Fibroblast of mammary gland (primary cell): ENCODE measurements around the gene GTPBP10.
A peak's percentile ranks its signal among the peaks of the same experiment; 100 is the strongest.

Source experiments
- DNase-seq: peaks from one replicate; pipeline ENCODE4 v3.0.0-alpha.2; 2010; ENCODE audit warnings: low read depth
- H3K4me3 ChIP-seq: 2 replicates; pipeline ENCODE4 v1.5.1; 2011; ENCODE audit warnings: low read depth, mild to moderate bottlenecking, low read length, moderate library complexity; ENCODE audit not compliant: control insufficient read depth
- TF ChIP-seq, protein P1 (sequence below): conservative IDR thresholded peaks from 2 replicates; pipeline ENCODE4 v1.5.1; 2011; ENCODE audit warnings: low read depth, low read length, inconsistent platforms; ENCODE audit not compliant: control insufficient read depth, insufficient read depth

Gene GTPBP10

DNA sequence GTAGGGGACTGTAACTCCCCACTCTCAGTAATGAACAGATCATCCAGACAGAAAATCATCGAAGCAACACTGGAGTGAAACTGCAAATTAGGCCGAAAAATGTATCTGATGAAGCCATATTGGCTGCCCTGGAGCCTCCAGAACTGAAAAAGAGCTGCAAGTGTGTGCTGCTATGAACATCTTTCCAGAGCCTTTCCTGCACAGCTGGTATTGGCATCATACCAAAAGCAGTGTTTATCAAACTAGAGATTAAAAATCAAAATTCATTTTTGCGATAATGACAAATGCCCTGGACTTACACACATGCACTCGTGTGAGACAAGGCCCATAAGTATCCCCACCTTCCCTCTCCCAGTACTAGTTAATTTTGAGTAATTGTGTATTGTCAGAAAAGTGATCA lies 49.9 kb downstream of the GTPBP10 start:
- DNase-seq = no peak
- TF ChIP-seq, protein P1, sequence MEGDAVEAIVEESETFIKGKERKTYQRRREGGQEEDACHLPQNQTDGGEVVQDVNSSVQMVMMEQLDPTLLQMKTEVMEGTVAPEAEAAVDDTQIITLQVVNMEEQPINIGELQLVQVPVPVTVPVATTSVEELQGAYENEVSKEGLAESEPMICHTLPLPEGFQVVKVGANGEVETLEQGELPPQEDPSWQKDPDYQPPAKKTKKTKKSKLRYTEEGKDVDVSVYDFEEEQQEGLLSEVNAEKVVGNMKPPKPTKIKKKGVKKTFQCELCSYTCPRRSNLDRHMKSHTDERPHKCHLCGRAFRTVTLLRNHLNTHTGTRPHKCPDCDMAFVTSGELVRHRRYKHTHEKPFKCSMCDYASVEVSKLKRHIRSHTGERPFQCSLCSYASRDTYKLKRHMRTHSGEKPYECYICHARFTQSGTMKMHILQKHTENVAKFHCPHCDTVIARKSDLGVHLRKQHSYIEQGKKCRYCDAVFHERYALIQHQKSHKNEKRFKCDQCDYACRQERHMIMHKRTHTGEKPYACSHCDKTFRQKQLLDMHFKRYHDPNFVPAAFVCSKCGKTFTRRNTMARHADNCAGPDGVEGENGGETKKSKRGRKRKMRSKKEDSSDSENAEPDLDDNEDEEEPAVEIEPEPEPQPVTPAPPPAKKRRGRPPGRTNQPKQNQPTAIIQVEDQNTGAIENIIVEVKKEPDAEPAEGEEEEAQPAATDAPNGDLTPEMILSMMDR = no peak

DNA sequence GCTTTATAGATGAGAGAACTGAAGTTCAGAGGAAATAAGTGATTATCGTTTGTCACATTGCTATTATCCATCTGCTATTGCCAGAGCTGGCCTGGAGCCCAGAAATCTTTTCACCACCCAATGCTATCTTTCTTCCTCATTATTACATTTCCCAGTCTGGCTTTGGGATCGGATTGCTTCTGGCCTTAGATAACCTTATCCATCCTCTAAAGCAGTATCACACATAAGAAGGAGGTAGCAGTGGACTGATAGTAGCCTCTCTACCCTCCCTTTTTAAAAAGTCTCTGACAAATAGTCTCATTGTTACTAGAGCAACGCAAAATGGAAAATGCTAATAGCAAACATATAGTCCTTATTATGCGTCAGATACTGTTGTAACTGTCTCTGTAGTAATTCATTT lies 55.5 kb downstream of the GTPBP10 start:
- no peak overlapping the region for H3K4me3 ChIP-seq
- TF ChIP-seq, protein P1 = no peak
- DNase-seq = peak; percentile 62

More for the DNA sequence above, 49.9 kb downstream of the GTPBP10 start:
- no peak overlapping the region for H3K4me3 ChIP-seq

DNA sequence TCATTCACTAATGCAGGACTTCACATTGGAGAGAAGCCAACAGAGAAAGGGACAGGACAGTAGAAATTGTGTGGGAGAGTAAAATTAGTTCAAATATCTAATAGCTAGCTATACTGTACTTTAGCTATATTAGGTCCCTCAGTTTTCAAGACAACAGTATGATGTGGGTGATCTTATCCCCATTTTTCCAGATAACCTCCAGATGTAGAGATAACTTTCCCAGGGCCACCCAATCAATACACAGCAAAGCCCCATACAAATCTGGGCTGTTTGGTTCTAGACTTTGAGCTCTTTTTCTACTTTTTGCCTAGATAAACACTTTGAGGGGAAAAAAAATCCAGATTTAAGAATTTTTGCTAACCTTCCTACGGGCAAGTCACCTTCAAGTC lies 56.3 kb downstream of the GTPBP10 start:
- TF ChIP-seq, protein P1 = no peak
- peak overlapping the region; percentile 91 for H3K4me3 ChIP-seq
- DNase-seq = no peak

DNA sequence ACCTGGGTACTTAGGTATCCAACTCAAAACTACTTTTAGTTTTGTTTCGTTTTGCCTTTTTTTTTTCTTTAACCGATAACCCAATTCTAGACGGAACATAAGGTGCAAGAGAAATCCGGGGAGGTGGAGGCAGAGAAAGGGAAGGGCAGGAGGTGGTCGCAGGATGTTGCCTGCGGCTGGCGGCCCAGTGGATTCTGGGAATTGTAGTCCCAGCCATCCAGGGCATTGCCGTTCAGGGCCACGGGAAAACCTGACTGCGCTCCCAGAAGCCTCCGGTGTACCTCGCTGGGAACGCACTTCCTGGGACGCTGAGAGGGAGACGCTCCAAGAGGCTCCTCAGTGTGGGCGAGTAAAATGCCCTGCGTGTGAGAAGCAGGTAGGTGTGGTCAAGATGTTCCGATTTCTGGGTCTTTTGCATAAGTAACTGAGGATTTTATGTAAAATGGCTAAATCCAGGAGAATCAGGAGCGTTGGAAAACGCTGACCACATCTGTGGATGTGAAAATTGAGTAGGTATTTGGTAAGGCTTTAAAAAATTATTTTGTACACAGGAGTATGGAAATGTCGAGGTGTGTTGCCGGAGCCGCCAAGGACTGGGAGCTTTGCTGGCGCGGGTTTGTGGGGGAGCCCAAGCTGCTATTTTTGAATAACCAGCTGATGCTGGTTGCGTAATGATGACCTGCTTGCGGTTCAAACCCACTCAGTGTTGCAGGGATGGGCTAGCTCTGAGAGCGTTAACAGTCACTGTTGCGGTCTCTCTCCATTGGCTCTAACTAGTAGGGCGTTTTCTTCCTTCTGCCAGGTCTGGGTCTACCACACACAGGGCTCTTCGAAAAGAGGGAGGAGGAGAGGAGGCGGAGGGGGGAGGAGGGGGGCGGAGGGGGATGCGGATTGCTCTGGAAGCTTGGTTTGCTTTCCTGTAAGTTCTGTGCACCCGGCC lies 56.9 kb downstream of the GTPBP10 start, which contains the start of gene CLDN12:
Gene CLDN12 (plus strand): TSS at position 288 of the 940 bp plus-strand sequence. CDS start 9,216 bp downstream, outside the sequence.
- H3K4me3 ChIP-seq = peak within 1 kb of the TSS; percentile 91
- DNase-seq = peak; percentile 100
- TF ChIP-seq, protein P1 = no peak

DNA sequence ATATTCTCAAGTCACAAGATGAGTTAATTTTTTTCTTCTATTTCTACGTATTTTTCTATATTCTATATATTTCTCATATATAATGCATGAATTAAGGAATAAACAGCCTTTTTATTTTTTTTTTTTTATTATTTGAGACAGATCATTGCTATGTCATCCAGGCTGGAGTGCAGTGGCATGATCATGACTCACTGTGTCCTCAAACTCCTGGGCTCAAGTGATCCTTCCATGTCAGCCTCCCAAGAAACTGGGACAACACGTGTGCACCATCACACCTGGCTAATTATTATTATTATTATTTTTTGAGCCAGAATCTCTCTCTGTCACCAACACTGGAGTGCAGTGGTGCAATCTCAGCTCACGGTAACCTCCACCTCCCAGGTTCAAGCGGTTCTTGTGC lies 58.3 kb downstream of the GTPBP10 start:
- TF ChIP-seq, protein P1 = no peak
- peak overlapping the region; percentile 91 for H3K4me3 ChIP-seq
- DNase-seq = peak; percentile 72

DNA sequence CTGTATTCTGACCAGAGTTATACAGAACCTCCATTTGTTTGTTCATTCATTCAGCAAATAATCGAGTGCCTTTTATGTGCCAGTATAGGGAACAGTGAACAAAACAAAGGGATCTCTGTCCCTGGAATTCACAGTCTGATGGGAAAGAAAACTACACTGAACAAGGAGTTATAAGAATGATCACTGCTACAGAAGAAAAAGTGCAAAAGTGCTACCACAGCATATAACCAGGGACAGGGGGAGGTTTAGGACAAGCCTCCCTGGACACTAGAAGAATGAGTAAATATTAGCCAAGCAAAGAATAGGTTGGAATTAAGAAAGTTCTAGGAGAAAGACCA lies 60.9 kb downstream of the GTPBP10 start:
- TF ChIP-seq, protein P1 = no peak
- no peak for DNase-seq
- no peak overlapping the region for H3K4me3 ChIP-seq

DNA sequence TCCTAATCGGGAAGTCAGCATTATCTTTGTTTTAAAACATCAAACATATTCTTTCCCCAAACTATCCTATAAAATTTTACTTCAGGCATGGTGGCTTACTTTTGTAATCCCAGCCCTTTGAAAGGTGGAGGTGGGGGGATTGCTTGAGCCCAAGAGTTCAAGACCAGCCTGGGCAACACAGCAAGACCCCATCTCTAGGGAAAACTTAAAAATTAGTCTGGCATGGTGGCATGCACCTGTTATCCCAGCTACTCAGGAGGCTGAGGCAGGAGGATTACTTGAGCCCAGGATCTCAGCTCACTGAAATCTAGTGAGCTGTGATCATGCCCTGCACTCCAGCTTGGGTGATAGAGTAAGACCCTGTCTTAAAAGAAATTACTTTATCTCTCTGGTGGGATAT lies 61.6 kb downstream of the GTPBP10 start:
- TF ChIP-seq, protein P1 = no peak
- no peak for DNase-seq
- no peak overlapping the region for H3K4me3 ChIP-seq
